CD14-positive monocyte (primary cell): ENCODE results near the gene SH3RF3. TPM values are rescaled to one million over a fixed set of nuclear protein-coding genes. Genes with fewer than 3 reads are reported as not detected.

Source experiments
- DNase-seq, 3 donors: peaks; one replicate each; pipeline ENCODE4 v3.0.0-alpha.2; 2011 to 2022
- H2AFZ ChIP-seq: 2 replicates; pipeline ENCODE4 v1.6.0; 2012; ENCODE audit warnings: mild to moderate bottlenecking, low read depth, low read length, inconsistent platforms; ENCODE audit not compliant: insufficient read depth, poor library complexity, severe bottlenecking
- H3K27ac ChIP-seq, 2 donors: 1 replicate in 1 of 2; 2 replicates in 1 of 2; pipeline ENCODE4 v1.5.1; 2012 to 2013; ENCODE audit warnings: low read length in 2 of 2, control low read depth in 1 of 2, inconsistent platforms in 1 of 2, low read depth in 1 of 2, mild to moderate bottlenecking in 1 of 2
- H3K27me3 ChIP-seq, 2 donors: one replicate each; pipeline versions ENCODE4 v1.6.0 to v1.6.1; 2011 to 2013; ENCODE audit warnings: low read length in 2 of 2; ENCODE audit not compliant: control insufficient read depth in 2 of 2, insufficient read depth in 2 of 2
- H3K36me3 ChIP-seq, 2 donors: replicated peaks in 1 of 2; 1 replicate in 1 of 2; 2 replicates in 1 of 2; pipeline versions ENCODE4 v1.5.1 to v1.6.1; 2012 to 2013; ENCODE audit warnings: low read length in 2 of 2, control low read depth in 1 of 2, inconsistent platforms in 1 of 2, mild to moderate bottlenecking in 1 of 2; ENCODE audit not compliant: insufficient read depth in 2 of 2, control insufficient read depth in 1 of 2
- H3K4me1 ChIP-seq, 2 donors: 1 replicate in 1 of 2; 2 replicates in 1 of 2; pipeline versions ENCODE4 v1.5.1 to v1.6.1; 2012 to 2013; ENCODE audit warnings: low read length in 2 of 2, control low read depth in 1 of 2, inconsistent platforms in 1 of 2, mild to moderate bottlenecking in 1 of 2, moderate library complexity in 1 of 2; ENCODE audit not compliant: insufficient read depth in 2 of 2, control insufficient read depth in 1 of 2
- H3K4me2 ChIP-seq: replicated peaks from 2 replicates; pipeline ENCODE3; 2012; ENCODE audit warnings: low read length, moderate library complexity, mild to moderate bottlenecking; ENCODE audit not compliant: poor library complexity, severe bottlenecking; ENCODE audit errors: extremely low read depth
- H3K4me3 ChIP-seq, 3 experiments: fragments of 200-600 bp in 1 of 3; sonication (generic) in 1 of 3; replicated peaks in 1 of 3; 1 replicate in 2 of 3; 2 replicates in 1 of 3; pipeline ENCODE4 v1.5.1; 2011 to 2013; ENCODE audit warnings: low read length in 3 of 3, mild to moderate bottlenecking in 3 of 3, control low read depth in 2 of 3, low read depth in 2 of 3, inconsistent platforms in 1 of 3, moderate library complexity in 1 of 3
- H3K79me2 ChIP-seq: 2 replicates; pipeline ENCODE4 v1.6.0; 2012; ENCODE audit warnings: mild to moderate bottlenecking, control low read depth, inconsistent platforms, low read length, moderate library complexity; ENCODE audit not compliant: insufficient read depth
- H3K9ac ChIP-seq: 2 replicates; pipeline ENCODE4 v1.6.0; 2017; ENCODE audit warnings: low read length, mild to moderate bottlenecking; ENCODE audit not compliant: insufficient read depth, poor library complexity, severe bottlenecking
- H3K9me3 ChIP-seq, 2 donors: replicated peaks in 1 of 2; 1 replicate in 1 of 2; 2 replicates in 1 of 2; pipeline versions ENCODE4 v1.5.1 to v1.6.1; 2012 to 2013; ENCODE audit warnings: low read length in 2 of 2, control low read depth in 1 of 2; ENCODE audit not compliant: control insufficient read depth in 1 of 2, insufficient read depth in 1 of 2
- H4K20me1 ChIP-seq: 2 replicates; pipeline ENCODE4 v1.6.0; 2012; ENCODE audit warnings: mild to moderate bottlenecking, low read length, control low read depth, moderate library complexity; ENCODE audit not compliant: insufficient read depth
- H3K27ac Mint-ChIP-seq, 7 donors: one replicate each; pipeline ENCODE4 v1.8.0; 2020; ENCODE audit warnings: mild to moderate bottlenecking in 7 of 7, mixed read lengths in 7 of 7, moderate library complexity in 6 of 7, inconsistent platforms in 2 of 7
- H3K27me3 Mint-ChIP-seq, 3 donors: one replicate each; pipeline ENCODE4 v1.8.0; 2021 to 2022; ENCODE audit warnings: low read depth in 3 of 3, mild to moderate bottlenecking in 3 of 3, mixed read lengths in 3 of 3, moderate library complexity in 3 of 3, inconsistent platforms in 1 of 3
- H3K36me3 Mint-ChIP-seq, 2 donors: one replicate each; pipeline ENCODE4 v1.8.0; 2020; ENCODE audit warnings: mixed read lengths in 2 of 2, inconsistent platforms in 1 of 2, mild to moderate bottlenecking in 1 of 2
- H3K4me1 Mint-ChIP-seq: one replicate; pipeline ENCODE4 v1.8.0; 2020; ENCODE audit warnings: mild to moderate bottlenecking, mixed read lengths
- H3K4me3 Mint-ChIP-seq, 2 donors: one replicate each; pipeline ENCODE4 v1.8.0; 2020; ENCODE audit warnings: mild to moderate bottlenecking in 2 of 2, mixed read lengths in 2 of 2, moderate library complexity in 1 of 2
- H3K9me3 Mint-ChIP-seq, 7 donors: one replicate each; pipeline ENCODE4 v1.8.0; 2020 to 2022; ENCODE audit warnings: mixed read lengths in 7 of 7, mild to moderate bottlenecking in 6 of 7, moderate library complexity in 6 of 7, inconsistent platforms in 2 of 7
- CTCF ChIP-seq: fragments of 200-600 bp; IDR thresholded peaks from one replicate; pipeline ENCODE4 v1.8.0; 2022; ENCODE audit warnings: antibody characterized with exemption, mild to moderate bottlenecking
- WGBS: methylation state at CpG from one replicate; pipeline ENCODE4 v1.1.5; 2013; ENCODE audit warnings: missing lambda C conversion rate; ENCODE audit not compliant: insufficient coverage; 5-methylcytosine and 5-hydroxymethylcytosine counted together
- intact Hi-C, 2 donors: fragments of 100-400 bp; cut with micrococcal nuclease; formaldehyde crosslinking; loops; one replicate each; pipeline versions ENCODE4 v1.15.0 to v1.15.1; 2023
- polyA plus RNA-seq, 3 donors: library from polyadenylated mRNA; depleted of rRNA in 1 of 3; unstranded in 2 of 3; stranded (reverse) in 1 of 3; fragments of 300-500 nt in 2 of 3; fragments of >200 nt in 1 of 3; fragmentation: Illumina TruSeq in 2 of 3; gene quantifications; 1 replicate in 2 of 3; 2 replicates in 1 of 3; pipeline ENCODE4 v1.2.3, GENCODE V29; 2012 to 2021

Gene SH3RF3
- polyA plus RNA-seq, 3 donors, result 0.25 to 0.75 (median 0.34) TPM

GRCh38 chr2:109395494-109396201, 266.6 kb downstream of the SH3RF3 start:
- Mint-ChIP-seq H3K36me3 (no peaks in the 10 kb centered on the region), H3K27ac (peak overlapping the region in 2 of 7 donors; percentile 37 to 43)
- H3K79me2 ChIP-seq, result no peaks in the 10 kb centered on the region

More at GRCh38 chr2:109395494-109396201, 266.6 kb downstream of the SH3RF3 start:
- Histone ChIP-seq H3K9me3 (no peaks in the 10 kb centered on the region), H3K27me3 (no peaks in the 10 kb centered on the region), H3K4me2 (no peak overlapping the region), H3K4me1 (no peaks in the 10 kb centered on the region), H2AFZ (no peak overlapping the region), H3K9ac (no peak overlapping the region), H3K27ac (no peak overlapping the region), H4K20me1 (no peaks in the 10 kb centered on the region), H3K36me3 (no peaks in the 10 kb centered on the region), H3K4me3 (no peak overlapping the region)
- 93% methylated on average over 14 of the region's 15 CpGs for WGBS
- no peaks in the 10 kb centered on the region for H3K9me3 Mint-ChIP-seq
- no peak for TF ChIP-seq CTCF
- DNase-seq, result no peak
- H3K27me3 Mint-ChIP-seq, result peaks cover 4 to 7% (median 5%) of the 10 kb centered on the region in 3 donors
- no peak overlapping the region for H3K4me3 Mint-ChIP-seq
- H3K4me1 Mint-ChIP-seq, result no peaks in the 10 kb centered on the region
- intact Hi-C loops, result no loop called here
